Activated CD8-positive, alpha-beta T cell treated with anti-CD3 and anti-CD28 coated beads for 36 hours (primary cell): ENCODE measurements around the gene MBD5. TPM values are rescaled to one million over a fixed set of nuclear protein-coding genes. Genes with fewer than 3 reads are reported as not detected.

Experiments used
- ATAC-seq: fragments of 200-7000 bp; cut with Tn5 transposase; one replicate; pipeline ENCODE4 v1.10.0; 2021; ENCODE audit warnings: mild to moderate bottlenecking, moderate library complexity
- CTCF ChIA-PET: fragments of 350-600 bp; sonication (Branson Sonifier 250); formaldehyde crosslinking; loops from one replicate; lab custom pipeline; 2021; ENCODE audit warnings: antibody characterized with exemption; lab: Charles Lee
- POLR2A ChIA-PET: fragments of 350-600 bp; sonication (Branson Sonifier 250); formaldehyde crosslinking; loops from one replicate; lab custom pipeline; 2021; ENCODE audit warnings: antibody characterized with exemption; lab: Charles Lee
- DNase-seq: peaks from one replicate; pipeline ENCODE4 v3.0.0-alpha.2; 2020
- H3K27ac Mint-ChIP-seq: one replicate; pipeline ENCODE4 v1.8.0; 2021; ENCODE audit warnings: mild to moderate bottlenecking, mixed read lengths
- H3K27me3 Mint-ChIP-seq: one replicate; pipeline ENCODE4 v1.8.0; 2021; ENCODE audit warnings: mixed read lengths
- H3K36me3 Mint-ChIP-seq: one replicate; pipeline ENCODE4 v1.8.0; 2021; ENCODE audit warnings: low read depth, mixed read lengths
- H3K4me1 Mint-ChIP-seq: one replicate; pipeline ENCODE4 v1.8.0; 2021; ENCODE audit warnings: low read depth, mixed read lengths
- H3K4me3 Mint-ChIP-seq: one replicate; pipeline ENCODE4 v1.8.0; 2021; ENCODE audit warnings: mild to moderate bottlenecking, moderate library complexity, mixed read lengths
- H3K9me3 Mint-ChIP-seq: one replicate; pipeline ENCODE4 v1.8.0; 2021; ENCODE audit warnings: mixed read lengths
- CTCF ChIP-seq: fragments of 200-600 bp; IDR thresholded peaks from one replicate; pipeline ENCODE4 v1.8.0; 2022; ENCODE audit warnings: antibody characterized with exemption, mild to moderate bottlenecking
- intact Hi-C: fragments of 100-400 bp; cut with micrococcal nuclease; formaldehyde crosslinking; loops from one replicate; pipeline ENCODE4 v1.10.0; 2022
- total RNA-seq, 2 experiments: library from RNA; stranded (reverse); gene quantifications; one replicate each; pipeline ENCODE4 v1.2.3, GENCODE V29; 2021

The MBD5 gene
- total RNA-seq, 2 experiments from 2014 or later, result 16.6 to 17.9 TPM

- ChIA-PET CTCF (interaction anchor here (1.3 to 2.2 kb wide), 2 partner anchors 9 to 487 kb away, joined by 3 to 7 read pairs; no protein-coding TSS in a partner anchor), POLR2A (no interaction called here)
- intact Hi-C loops, result loop anchor here (10.0 kb wide), 1 partner anchor 622 kb away; the partner anchor contains the start of gene EPC2
- Mint-ChIP-seq H3K27me3 (no peaks in the 10 kb centered on the region), H3K27ac (peak overlapping the region; percentile 95), H3K4me1 (peaks cover 46% of the 10 kb centered on the region), H3K9me3 (no peaks in the 10 kb centered on the region), H3K36me3 (no peaks in the 10 kb centered on the region), H3K4me3 (peak overlapping the region; percentile 90)
- TF ChIP-seq CTCF, result no peak
- ATAC-seq (no peak), DNase-seq (no peak)
These were observed 1.5 kb downstream of the MBD5 start for GRCh38 chr2:148022351-148022750.

DNA sequence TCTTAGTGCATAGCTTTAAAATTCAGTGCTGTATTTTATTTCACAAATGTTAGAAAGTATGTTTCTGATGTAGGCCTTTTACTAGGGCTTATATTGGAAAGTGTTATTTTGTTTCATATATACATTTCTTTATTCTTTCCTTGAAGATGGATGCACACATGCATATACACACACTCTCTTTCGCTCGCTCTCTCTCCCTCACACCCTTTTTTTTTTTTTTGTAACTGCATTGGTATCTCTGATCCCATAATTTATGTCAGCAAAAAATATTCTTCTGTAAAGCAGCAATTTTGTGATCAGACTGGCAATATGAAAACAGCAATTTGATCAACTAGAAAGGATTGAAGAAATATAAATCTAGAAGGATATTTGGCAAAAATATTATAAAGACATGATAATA is 2.0 kb downstream of the MBD5 start:
- TF ChIP-seq CTCF, result no peak
- no peak for DNase-seq
- Mint-ChIP-seq H3K4me1 (peaks cover 43% of the 10 kb centered on the region), H3K36me3 (no peaks in the 10 kb centered on the region), H3K9me3 (no peaks in the 10 kb centered on the region), H3K4me3 (peak overlapping the region; percentile 90), H3K27me3 (no peaks in the 10 kb centered on the region), H3K27ac (peak overlapping the region; percentile 73)
- ChIA-PET CTCF (interaction anchor here (1.3 kb wide), 1 partner anchor 486 kb away, joined by 3 read pairs; no protein-coding TSS in a partner anchor), POLR2A (no interaction called here)
- no peak for ATAC-seq
- intact Hi-C loops, result loop anchor here (10.0 kb wide), 1 partner anchor 622 kb away; the partner anchor contains the start of gene EPC2

DNA sequence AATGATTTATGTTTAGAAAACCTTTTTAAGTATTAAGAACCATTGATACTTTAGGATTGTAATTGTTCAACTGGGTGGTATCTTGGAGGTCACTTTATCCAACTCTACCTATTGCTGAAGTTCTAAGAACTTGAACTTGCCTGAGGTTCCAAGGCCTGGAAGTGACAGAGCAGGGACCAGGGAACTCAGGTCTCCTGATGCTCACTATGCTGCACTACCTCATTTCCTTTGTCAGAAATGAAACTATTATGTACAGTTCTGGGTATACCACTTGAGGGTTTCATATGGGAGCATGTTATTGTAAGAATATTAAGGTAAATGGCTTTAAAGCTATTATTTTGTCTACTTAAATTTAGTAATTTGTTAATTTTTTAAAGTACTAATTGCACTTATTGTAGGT is 3.0 kb downstream of the MBD5 start:
- Mint-ChIP-seq H3K27me3 (no peaks in the 10 kb centered on the region), H3K4me1 (peaks cover 36% of the 10 kb centered on the region), H3K4me3 (peak overlapping the region; percentile 63), H3K36me3 (no peaks in the 10 kb centered on the region), H3K27ac (peak overlapping the region; percentile 93), H3K9me3 (no peaks in the 10 kb centered on the region)
- ChIA-PET CTCF (interaction anchor here (0.7 to 1.0 kb wide), 2 partner anchors 33 to 96 kb away, joined by 3 to 4 read pairs; no protein-coding TSS in a partner anchor), POLR2A (no interaction called here)
- DNase-seq (peak; percentile 23), ATAC-seq (no peak)
- intact Hi-C loops, result loop anchor here (10.0 kb wide), 1 partner anchor 621 kb away; the partner anchor contains the start of gene EPC2
- no peak for TF ChIP-seq CTCF

GRCh38 chr2:148026573-148026972 is 5.7 kb downstream of the MBD5 start:
- no peak for TF ChIP-seq CTCF
- POLR2A ChIA-PET, result no interaction called here
- no peak overlapping the region for H3K4me3 Mint-ChIP-seq
- CTCF ChIA-PET, result no interaction called here
- no peak overlapping the region for H3K27ac Mint-ChIP-seq
- ATAC-seq (no peak), DNase-seq (no peak)
- H3K27me3 Mint-ChIP-seq, result no peaks in the 10 kb centered on the region
- intact Hi-C loops, result loop anchor here (10.0 kb wide), 1 partner anchor 618 kb away; the partner anchor contains the start of gene EPC2
- no peaks in the 10 kb centered on the region for H3K36me3 Mint-ChIP-seq
- peaks cover 31% of the 10 kb centered on the region for H3K4me1 Mint-ChIP-seq
- H3K9me3 Mint-ChIP-seq, result no peaks in the 10 kb centered on the region

GRCh38 chr2:148027822-148028221 is 6.9 kb downstream of the MBD5 start:
- H3K4me3 Mint-ChIP-seq, result no peak overlapping the region
- intact Hi-C loops, result loop anchor here (10.0 kb wide), 1 partner anchor 617 kb away; the partner anchor contains the start of gene EPC2
- no peak for ATAC-seq
- peaks cover 27% of the 10 kb centered on the region for H3K4me1 Mint-ChIP-seq
- no peaks in the 10 kb centered on the region for H3K36me3 Mint-ChIP-seq
- POLR2A ChIA-PET, result no interaction called here
- no peaks in the 10 kb centered on the region for H3K9me3 Mint-ChIP-seq
- CTCF ChIA-PET, result no interaction called here
- no peak for DNase-seq
- H3K27ac Mint-ChIP-seq, result no peak overlapping the region
- no peak for TF ChIP-seq CTCF
- no peaks in the 10 kb centered on the region for H3K27me3 Mint-ChIP-seq
